Thymus (tissue), 11 donors: Measurements from ENCODE around the gene CHN2. TPM values are rescaled to one million over a fixed set of nuclear protein-coding genes. Genes with fewer than 3 reads are reported as not detected.

Experiments
- DNase-seq, 9 donors: peaks; one replicate each; pipeline ENCODE4 v3.0.0-alpha.2; 2013; ENCODE audit warnings: low spot score in 9 of 9, low read depth in 6 of 9, missing footprints in 1 of 9
- H3K27ac ChIP-seq, 2 donors: one replicate each; pipeline ENCODE4 v1.5.1; 2013; ENCODE audit warnings: control low read depth in 1 of 2, low read depth in 1 of 2, low read length in 1 of 2, mild to moderate bottlenecking in 1 of 2, moderate library complexity in 1 of 2
- H3K27me3 ChIP-seq, 2 donors: one replicate each; pipeline ENCODE4 v1.5.1; 2013; ENCODE audit warnings: low read length in 1 of 2; ENCODE audit not compliant: control insufficient read depth in 2 of 2, insufficient read depth in 1 of 2
- H3K36me3 ChIP-seq, 2 donors: one replicate each; pipeline ENCODE4 v1.5.1; 2013; ENCODE audit warnings: low read length in 1 of 2, mild to moderate bottlenecking in 1 of 2, moderate library complexity in 1 of 2; ENCODE audit not compliant: control insufficient read depth in 2 of 2, insufficient read depth in 2 of 2
- H3K4me1 ChIP-seq, 2 donors: one replicate each; pipeline ENCODE4 v1.5.1; 2013; ENCODE audit warnings: low read length in 2 of 2; ENCODE audit not compliant: control insufficient read depth in 2 of 2, insufficient read depth in 2 of 2
- H3K4me3 ChIP-seq, 2 donors: one replicate each; pipeline ENCODE4 v1.5.1; 2013; ENCODE audit warnings: low read length in 2 of 2, control low read depth in 1 of 2, mild to moderate bottlenecking in 1 of 2
- H3K9me3 ChIP-seq, 2 donors: one replicate each; pipeline ENCODE4 v1.5.1; 2013; ENCODE audit warnings: low read length in 1 of 2, mild to moderate bottlenecking in 1 of 2; ENCODE audit not compliant: control insufficient read depth in 2 of 2, insufficient read depth in 1 of 2
- WGBS: extraction: QIAGEN DNeasy Blood & Tissue Kit; methylation state at CpG from one replicate; pipeline ENCODE4 v1.1.7; 2013; 5-methylcytosine and 5-hydroxymethylcytosine counted together
- polyA plus RNA-seq: library from polyadenylated mRNA; stranded (reverse); fragments of 200-250 nt; gene quantifications from one replicate; pipeline ENCODE4 v1.2.3, GENCODE V29; 2013
- total RNA-seq: library from RNA; stranded (reverse); fragments of 120-200 nt; gene quantifications from one replicate; pipeline ENCODE4 v1.2.4, GENCODE V29; 2013
- donor health status: healthy.

The CHN2 gene
- total and polyA plus RNA-seq, 2 donors = 5.9 to 6.5 TPM

GRCh38 chr7:29288181-29289091 is 93.9 kb downstream of the CHN2 start:
- 88% methylated on average over 6 of the region's 6 CpGs for WGBS

GRCh38 chr7:29289156-29290021 is 94.8 kb downstream of the CHN2 start:
- 45% methylated on average over 15 of the region's 15 CpGs for WGBS

More at GRCh38 chr7:29288181-29289091, 93.9 kb downstream of the CHN2 start:
- Histone ChIP-seq H3K4me3 (no peak overlapping the region), H3K36me3 (no peaks in the 10 kb centered on the region), H3K9me3 (no peaks in the 10 kb centered on the region), H3K27me3 (no peaks in the 10 kb centered on the region), H3K27ac (no peak overlapping the region), H3K4me1 (peaks cover 11 to 50% of the 10 kb centered on the region in 2 donors)
- DNase-seq = no peak

GRCh38 chr7:29290829-29291228 is 96.3 kb downstream of the CHN2 start:
- H3K27ac ChIP-seq = no peak overlapping the region
- peaks cover 5 to 36% of the 10 kb centered on the region in 2 donors for H3K4me1 ChIP-seq
- no peak for DNase-seq
- H3K4me3 ChIP-seq = no peak overlapping the region
- H3K27me3 ChIP-seq = no peaks in the 10 kb centered on the region
- WGBS = 96% methylated on average over 6 of the region's 6 CpGs
- no peaks in the 10 kb centered on the region for H3K36me3 ChIP-seq
- H3K9me3 ChIP-seq = no peaks in the 10 kb centered on the region

More at GRCh38 chr7:29289156-29290021, 94.8 kb downstream of the CHN2 start:
- no peaks in the 10 kb centered on the region for H3K27me3 ChIP-seq
- DNase-seq = peak in 1 of 9 donors; percentile 47
- H3K36me3 ChIP-seq = no peaks in the 10 kb centered on the region
- no peak overlapping the region for H3K4me3 ChIP-seq
- no peaks in the 10 kb centered on the region for H3K9me3 ChIP-seq
- H3K4me1 ChIP-seq = peaks cover 11 to 50% of the 10 kb centered on the region in 2 donors
- H3K27ac ChIP-seq = no peak overlapping the region

GRCh38 chr7:29291723-29292618 is 97.4 kb downstream of the CHN2 start:
- no peak for DNase-seq
- WGBS = 93% methylated on average over 9 of the region's 9 CpGs
- no peak overlapping the region for H3K27ac ChIP-seq
- H3K4me1 ChIP-seq = peaks cover 4 to 28% of the 10 kb centered on the region in 2 donors
- no peaks in the 10 kb centered on the region for H3K9me3 ChIP-seq
- H3K27me3 ChIP-seq = no peaks in the 10 kb centered on the region
- H3K36me3 ChIP-seq = no peaks in the 10 kb centered on the region
- H3K4me3 ChIP-seq = no peak overlapping the region

GRCh38 chr7:29292886-29293658 is 98.5 kb downstream of the CHN2 start:
- H3K27ac ChIP-seq = no peak overlapping the region
- no peaks in the 10 kb centered on the region for H3K9me3 ChIP-seq
- WGBS = 98% methylated on average over 12 of the region's 12 CpGs
- H3K36me3 ChIP-seq = no peaks in the 10 kb centered on the region
- H3K4me3 ChIP-seq = no peak overlapping the region
- H3K4me1 ChIP-seq = peaks cover 4 to 26% of the 10 kb centered on the region in 2 donors
- no peak for DNase-seq
- no peaks in the 10 kb centered on the region for H3K27me3 ChIP-seq

GRCh38 chr7:29296421-29296820 is 101.8 kb downstream of the CHN2 start:
- Histone ChIP-seq H3K27me3 (no peaks in the 10 kb centered on the region), H3K9me3 (no peaks in the 10 kb centered on the region), H3K36me3 (no peaks in the 10 kb centered on the region), H3K4me1 (no peaks in the 10 kb centered on the region), H3K27ac (no peak overlapping the region), H3K4me3 (no peak overlapping the region)
- DNase-seq = no peak

GRCh38 chr7:29297194-29297890 is 102.8 kb downstream of the CHN2 start:
- no peaks in the 10 kb centered on the region for H3K4me1 ChIP-seq
- no peak overlapping the region for H3K27ac ChIP-seq
- DNase-seq = no peak
- H3K4me3 ChIP-seq = no peak overlapping the region
- H3K9me3 ChIP-seq = no peaks in the 10 kb centered on the region
- 92% methylated on average over 16 of the region's 16 CpGs for WGBS
- no peaks in the 10 kb centered on the region for H3K27me3 ChIP-seq
- no peaks in the 10 kb centered on the region for H3K36me3 ChIP-seq

GRCh38 chr7:29299086-29299485 is 104.5 kb downstream of the CHN2 start:
- Histone ChIP-seq H3K27me3 (no peaks in the 10 kb centered on the region), H3K36me3 (no peaks in the 10 kb centered on the region), H3K4me1 (no peaks in the 10 kb centered on the region), H3K4me3 (no peak overlapping the region), H3K27ac (no peak overlapping the region), H3K9me3 (no peaks in the 10 kb centered on the region)
- 97% methylated on average over 6 of the region's 6 CpGs for WGBS
- DNase-seq = no peak
